Calu3 (cell line): ENCODE measurements around the gene TMEM161B. TPM values are rescaled to one million over a fixed set of nuclear protein-coding genes. Genes with fewer than 3 reads are reported as not detected.

Source experiments
- BruUV-seq: library from RNA; stranded (reverse); fragments of 400-500 nt; replicated peaks from 2 replicates; lab custom pipeline; 2021; lab: Mats Ljungman, UMichigan
- CTCF ChIA-PET: fragments of 300-600 bp; sonication (Branson Sonifier 250); formaldehyde crosslinking; loops from one replicate; lab custom pipeline; 2022; ENCODE audit warnings: antibody characterized with exemption; lab: Charles Lee
- DNase-seq: peaks from one replicate; pipeline ENCODE4 v3.0.0; 2022
- H3K27ac Mint-ChIP-seq: one replicate; pipeline ENCODE4 v1.8.0; 2022; ENCODE audit warnings: mixed read lengths; ENCODE audit not compliant: unreplicated experiment
- H3K27me3 Mint-ChIP-seq: one replicate; pipeline ENCODE4 v1.8.0; 2022; ENCODE audit warnings: mixed read lengths; ENCODE audit not compliant: unreplicated experiment
- H3K36me3 Mint-ChIP-seq: one replicate; pipeline ENCODE4 v1.8.0; 2022; ENCODE audit warnings: mild to moderate bottlenecking, moderate library complexity, mixed read lengths; ENCODE audit not compliant: insufficient read depth, unreplicated experiment
- H3K4me1 Mint-ChIP-seq: one replicate; pipeline ENCODE4 v1.8.0; 2022; ENCODE audit warnings: mild to moderate bottlenecking, low read depth, mixed read lengths; ENCODE audit not compliant: unreplicated experiment
- H3K4me3 Mint-ChIP-seq: one replicate; pipeline ENCODE4 v1.8.0; 2022; ENCODE audit warnings: mild to moderate bottlenecking, low read depth, moderate library complexity, mixed read lengths; ENCODE audit not compliant: unreplicated experiment
- H3K9me3 Mint-ChIP-seq: one replicate; pipeline ENCODE4 v1.8.0; 2022; ENCODE audit warnings: low read depth, mixed read lengths; ENCODE audit not compliant: unreplicated experiment
- intact Hi-C: fragments of 100-400 bp; cut with micrococcal nuclease; formaldehyde crosslinking; loops from one replicate; pipeline ENCODE4 v1.10.0; 2022; ENCODE audit not compliant: unreplicated experiment
- total RNA-seq: library from RNA; stranded (reverse); gene quantifications from 2 replicates; pipeline ENCODE4 v1.2.3, GENCODE V29; 2022
- TF ChIP-seq, protein P1 (sequence below): fragments of 200-600 bp; IDR thresholded peaks from one replicate; pipeline ENCODE4 v1.8.0; 2022; ENCODE audit warnings: antibody characterized with exemption; ENCODE audit not compliant: unreplicated experiment

The TMEM161B gene
- total RNA-seq, 1 experiment from 2014 or later: 35.7 TPM

DNA sequence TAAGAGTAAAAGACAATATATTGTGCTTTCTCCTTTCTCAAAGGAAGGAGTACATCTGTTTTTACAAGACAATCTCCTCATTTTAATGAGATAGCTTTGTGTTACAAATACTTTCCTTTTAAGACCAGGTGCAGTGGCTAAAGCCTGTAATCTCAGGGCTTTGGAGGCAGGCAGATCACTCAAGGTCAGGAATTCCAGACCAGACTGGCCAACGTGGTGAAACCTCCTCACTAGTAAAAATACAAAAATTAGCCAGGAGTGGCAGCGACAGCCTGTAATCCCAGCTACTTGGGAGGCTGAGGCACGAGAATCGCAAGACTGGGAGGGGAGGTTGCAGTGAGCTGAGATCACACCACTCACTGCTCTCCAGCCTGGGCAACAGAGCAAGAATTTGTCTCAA is 11.8 kb downstream of the TMEM161B start:
- TF ChIP-seq, protein P1, sequence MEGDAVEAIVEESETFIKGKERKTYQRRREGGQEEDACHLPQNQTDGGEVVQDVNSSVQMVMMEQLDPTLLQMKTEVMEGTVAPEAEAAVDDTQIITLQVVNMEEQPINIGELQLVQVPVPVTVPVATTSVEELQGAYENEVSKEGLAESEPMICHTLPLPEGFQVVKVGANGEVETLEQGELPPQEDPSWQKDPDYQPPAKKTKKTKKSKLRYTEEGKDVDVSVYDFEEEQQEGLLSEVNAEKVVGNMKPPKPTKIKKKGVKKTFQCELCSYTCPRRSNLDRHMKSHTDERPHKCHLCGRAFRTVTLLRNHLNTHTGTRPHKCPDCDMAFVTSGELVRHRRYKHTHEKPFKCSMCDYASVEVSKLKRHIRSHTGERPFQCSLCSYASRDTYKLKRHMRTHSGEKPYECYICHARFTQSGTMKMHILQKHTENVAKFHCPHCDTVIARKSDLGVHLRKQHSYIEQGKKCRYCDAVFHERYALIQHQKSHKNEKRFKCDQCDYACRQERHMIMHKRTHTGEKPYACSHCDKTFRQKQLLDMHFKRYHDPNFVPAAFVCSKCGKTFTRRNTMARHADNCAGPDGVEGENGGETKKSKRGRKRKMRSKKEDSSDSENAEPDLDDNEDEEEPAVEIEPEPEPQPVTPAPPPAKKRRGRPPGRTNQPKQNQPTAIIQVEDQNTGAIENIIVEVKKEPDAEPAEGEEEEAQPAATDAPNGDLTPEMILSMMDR: no peak
- Mint-ChIP-seq H3K36me3 (no peaks in the 10 kb centered on the region), H3K4me1 (peaks cover 27% of the 10 kb centered on the region), H3K27me3 (no peaks in the 10 kb centered on the region), H3K9me3 (no peaks in the 10 kb centered on the region), H3K4me3 (no peak overlapping the region), H3K27ac (no peak overlapping the region)
- BruUV-seq: no TSS peak
- intact Hi-C loops: no loop called here
- CTCF ChIA-PET: no interaction called here
- no peak for DNase-seq

- no peak overlapping the region for H3K27ac Mint-ChIP-seq
- no peaks in the 10 kb centered on the region for H3K9me3 Mint-ChIP-seq
- H3K4me1 Mint-ChIP-seq: peaks cover 27% of the 10 kb centered on the region
Measured at GRCh38 chr5:88256037-88256436, 12.6 kb downstream of the TMEM161B start.

GRCh38 chr5:88254320-88254719 is 14.3 kb downstream of the TMEM161B start:
- intact Hi-C loops: no loop called here
- Mint-ChIP-seq H3K4me3 (no peak overlapping the region), H3K9me3 (no peaks in the 10 kb centered on the region), H3K27ac (no peak overlapping the region), H3K36me3 (no peaks in the 10 kb centered on the region), H3K4me1 (peaks cover 27% of the 10 kb centered on the region), H3K27me3 (no peaks in the 10 kb centered on the region)
- no peak for DNase-seq
- TF ChIP-seq, protein P1: no peak
- CTCF ChIA-PET: no interaction called here
- BruUV-seq: no TSS peak

More at GRCh38 chr5:88256037-88256436, 12.6 kb downstream of the TMEM161B start:
- H3K4me3 Mint-ChIP-seq: no peak overlapping the region
- CTCF ChIA-PET: interaction anchor here (0.5 kb wide), 1 partner anchor 11 kb away, joined by 8 read pairs; no protein-coding TSS in a partner anchor
- H3K27me3 Mint-ChIP-seq: no peaks in the 10 kb centered on the region
- no TSS peak for BruUV-seq
- TF ChIP-seq, protein P1: no peak
- H3K36me3 Mint-ChIP-seq: no peaks in the 10 kb centered on the region
- DNase-seq: no peak
- intact Hi-C loops: no loop called here

DNA sequence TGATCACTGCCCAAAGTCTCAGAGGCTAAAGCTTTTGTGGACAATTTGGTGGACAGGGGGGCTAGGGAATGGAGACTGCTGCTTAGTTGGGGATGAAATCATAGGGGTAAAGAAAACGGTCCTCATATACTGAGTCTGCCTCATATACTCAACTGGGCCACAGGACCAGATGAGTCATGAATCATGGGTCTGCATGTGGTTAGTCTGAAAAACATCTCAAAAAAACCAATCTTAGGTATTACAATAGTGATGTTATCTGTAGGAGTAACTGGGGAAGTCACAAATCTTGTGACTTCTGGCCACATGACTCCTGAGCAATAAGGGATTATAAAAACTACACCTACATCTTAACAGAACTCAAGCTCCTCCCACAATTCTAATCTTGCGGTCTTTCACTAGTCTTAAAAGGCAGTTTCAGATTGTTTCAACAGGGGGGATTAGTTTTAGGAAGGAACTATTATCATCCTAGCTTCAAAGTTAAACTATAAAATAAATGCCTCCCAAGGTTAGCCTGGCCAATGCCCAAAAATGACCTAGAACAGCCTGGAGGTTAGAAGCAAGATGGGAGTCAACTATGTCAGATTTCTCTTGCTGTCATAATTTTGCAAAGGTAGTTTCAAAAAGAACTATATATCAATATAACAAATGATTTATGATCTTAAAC is 17.5 kb downstream of the TMEM161B start:
- no peak overlapping the region for H3K4me3 Mint-ChIP-seq
- peaks cover 44% of the 10 kb centered on the region for H3K4me1 Mint-ChIP-seq
- no peak for DNase-seq
- TF ChIP-seq, protein P1: no peak
- H3K27me3 Mint-ChIP-seq: no peaks in the 10 kb centered on the region
- no peaks in the 10 kb centered on the region for H3K36me3 Mint-ChIP-seq
- H3K27ac Mint-ChIP-seq: peak overlapping the region; percentile 2
- no peaks in the 10 kb centered on the region for H3K9me3 Mint-ChIP-seq
- CTCF ChIA-PET: no interaction called here
- BruUV-seq: no TSS peak
- intact Hi-C loops: no loop called here
